Tibial nerve (tissue), 4 donors: ENCODE data around the gene CACNG3.

Experiments
- EP300 ChIP-seq, 2 donors: sonication (generic); formaldehyde crosslinking; IDR thresholded peaks; one replicate each; pipeline ENCODE4 v1.6.1; 2017; ENCODE audit warnings: antibody characterized with exemption in 2 of 2, mild to moderate bottlenecking in 1 of 2
- TF ChIP-seq, protein P1 (sequence below), 5 experiments: fragments of 200-600 bp in 3 of 5; fragments of 450-650 bp in 2 of 5; sonication (generic) in 3 of 5; IDR thresholded peaks; one replicate each; pipeline ENCODE4 v1.5.1; 2016 to 2019; ENCODE audit warnings: antibody characterized with exemption in 5 of 5, mild to moderate bottlenecking in 3 of 5, moderate library complexity in 2 of 5

DNA sequence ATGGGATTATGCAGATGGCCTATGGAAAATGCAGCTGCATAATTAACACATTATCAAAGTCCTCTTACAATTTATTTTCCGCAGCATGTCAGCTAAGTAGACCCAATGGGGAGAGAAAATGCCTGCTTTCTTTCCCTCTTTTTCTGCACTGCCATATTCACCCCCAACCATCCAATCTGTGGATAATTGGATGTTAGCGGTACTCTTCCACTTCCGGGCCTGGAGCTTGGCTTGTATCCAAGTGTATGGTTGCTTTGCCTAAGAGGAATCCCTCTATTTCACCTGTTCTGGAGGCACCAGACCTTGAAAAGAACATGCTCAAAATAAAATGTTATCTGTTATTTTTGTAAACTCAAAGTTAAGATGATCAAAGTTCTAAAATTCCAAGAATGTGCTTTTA is 41.1 kb upstream of the CACNG3 start:
- TF ChIP-seq, protein P1, sequence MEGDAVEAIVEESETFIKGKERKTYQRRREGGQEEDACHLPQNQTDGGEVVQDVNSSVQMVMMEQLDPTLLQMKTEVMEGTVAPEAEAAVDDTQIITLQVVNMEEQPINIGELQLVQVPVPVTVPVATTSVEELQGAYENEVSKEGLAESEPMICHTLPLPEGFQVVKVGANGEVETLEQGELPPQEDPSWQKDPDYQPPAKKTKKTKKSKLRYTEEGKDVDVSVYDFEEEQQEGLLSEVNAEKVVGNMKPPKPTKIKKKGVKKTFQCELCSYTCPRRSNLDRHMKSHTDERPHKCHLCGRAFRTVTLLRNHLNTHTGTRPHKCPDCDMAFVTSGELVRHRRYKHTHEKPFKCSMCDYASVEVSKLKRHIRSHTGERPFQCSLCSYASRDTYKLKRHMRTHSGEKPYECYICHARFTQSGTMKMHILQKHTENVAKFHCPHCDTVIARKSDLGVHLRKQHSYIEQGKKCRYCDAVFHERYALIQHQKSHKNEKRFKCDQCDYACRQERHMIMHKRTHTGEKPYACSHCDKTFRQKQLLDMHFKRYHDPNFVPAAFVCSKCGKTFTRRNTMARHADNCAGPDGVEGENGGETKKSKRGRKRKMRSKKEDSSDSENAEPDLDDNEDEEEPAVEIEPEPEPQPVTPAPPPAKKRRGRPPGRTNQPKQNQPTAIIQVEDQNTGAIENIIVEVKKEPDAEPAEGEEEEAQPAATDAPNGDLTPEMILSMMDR (IDR thresholded peaks at IDR 0.05), result no peak
- no peak for TF ChIP-seq EP300 (IDR thresholded peaks at IDR 0.05)
